ENCODE data around the gene NANOGP8.

- TF ChIP-seq, protein P1, sequence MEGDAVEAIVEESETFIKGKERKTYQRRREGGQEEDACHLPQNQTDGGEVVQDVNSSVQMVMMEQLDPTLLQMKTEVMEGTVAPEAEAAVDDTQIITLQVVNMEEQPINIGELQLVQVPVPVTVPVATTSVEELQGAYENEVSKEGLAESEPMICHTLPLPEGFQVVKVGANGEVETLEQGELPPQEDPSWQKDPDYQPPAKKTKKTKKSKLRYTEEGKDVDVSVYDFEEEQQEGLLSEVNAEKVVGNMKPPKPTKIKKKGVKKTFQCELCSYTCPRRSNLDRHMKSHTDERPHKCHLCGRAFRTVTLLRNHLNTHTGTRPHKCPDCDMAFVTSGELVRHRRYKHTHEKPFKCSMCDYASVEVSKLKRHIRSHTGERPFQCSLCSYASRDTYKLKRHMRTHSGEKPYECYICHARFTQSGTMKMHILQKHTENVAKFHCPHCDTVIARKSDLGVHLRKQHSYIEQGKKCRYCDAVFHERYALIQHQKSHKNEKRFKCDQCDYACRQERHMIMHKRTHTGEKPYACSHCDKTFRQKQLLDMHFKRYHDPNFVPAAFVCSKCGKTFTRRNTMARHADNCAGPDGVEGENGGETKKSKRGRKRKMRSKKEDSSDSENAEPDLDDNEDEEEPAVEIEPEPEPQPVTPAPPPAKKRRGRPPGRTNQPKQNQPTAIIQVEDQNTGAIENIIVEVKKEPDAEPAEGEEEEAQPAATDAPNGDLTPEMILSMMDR (IDR thresholded peaks at IDR 0.05; ENCODE audit: borderline replicate concordance, extremely low read depth, low read length, poor library complexity, severe bottlenecking), result no peak
- TF ChIP-seq EZH2 (IDR thresholded peaks at IDR 0.05; ENCODE audit: borderline replicate concordance, low read depth, low read length, severe bottlenecking), result no peak
These were observed 16.2 kb upstream of the NANOGP8 start for GRCh38 chr15:35101335-35101734.
